H1 (cell line): ENCODE data around the gene L3HYPDH. TPM values are rescaled to one million over a fixed set of nuclear protein-coding genes. Genes with fewer than 3 reads are reported as not detected.

Experiments
- CTCF ChIA-PET: fragments of 300-600 bp; sonication (Branson Sonifier 250); formaldehyde crosslinking; loops from one replicate; lab custom pipeline; 2021; ENCODE audit not compliant: partially characterized antibody; lab: Charles Lee
- POLR2A ChIA-PET: fragments of 300-600 bp; sonication (Branson Sonifier 250); formaldehyde crosslinking; loops from one replicate; lab custom pipeline; 2021; ENCODE audit warnings: inconsistent platforms; ENCODE audit not compliant: partially characterized antibody; lab: Charles Lee
- DNase-seq, 2 experiments: peaks; one replicate each; pipeline versions ENCODE4 v3.0.0 to v3.0.0-alpha.2; 2010 to 2022; ENCODE audit warnings: low spot score in 2 of 2, low read depth in 1 of 2, mixed read lengths in 1 of 2
- FAIRE-seq: peaks from 2 replicates; lab custom pipeline; 2011; peaks lifted over from hg19 to GRCh38; lab: Jason Lieb, UNC
- H2AFZ ChIP-seq: 2 replicates; pipeline ENCODE4 v1.8.1; 2012; ENCODE audit warnings: low read length, inconsistent platforms
- H2AK5ac ChIP-seq: 2 replicates; pipeline ENCODE4 v1.6.1; 2013; ENCODE audit warnings: low read depth, low read length
- H2BK120ac ChIP-seq: replicated peaks from 2 replicates; pipeline ENCODE3; 2013; ENCODE audit warnings: low read depth, low read length, inconsistent platforms
- H2BK12ac ChIP-seq: 2 replicates; pipeline ENCODE4 v1.6.1; 2013; ENCODE audit warnings: low read depth, low read length
- H2BK15ac ChIP-seq: 2 replicates; pipeline ENCODE4 v1.6.1; 2013; ENCODE audit warnings: low read length
- H2BK20ac ChIP-seq: 2 replicates; pipeline ENCODE4 v1.6.1; 2013; ENCODE audit warnings: low read length
- H2BK5ac ChIP-seq: 2 replicates; pipeline ENCODE4 v1.6.1; 2013; ENCODE audit warnings: low read depth, low read length
- H3K14ac ChIP-seq: 2 replicates; pipeline ENCODE4 v1.6.1; 2013; ENCODE audit warnings: inconsistent platforms; ENCODE audit not compliant: insufficient read length
- H3K18ac ChIP-seq: 2 replicates; pipeline ENCODE4 v1.6.1; 2013; ENCODE audit warnings: low read length; ENCODE audit errors: extremely low read depth
- H3K23ac ChIP-seq: 2 replicates; pipeline ENCODE4 v1.6.1; 2013; ENCODE audit warnings: inconsistent platforms; ENCODE audit not compliant: insufficient read length
- H3K23me2 ChIP-seq: 2 replicates; pipeline ENCODE4 v1.6.1; 2013; ENCODE audit warnings: low read depth, low read length
- H3K27ac ChIP-seq: 2 replicates; pipeline ENCODE4 v1.6.1; 2011; ENCODE audit warnings: low read depth, low read length, inconsistent platforms
- H3K27me3 ChIP-seq, 4 experiments: replicated peaks in 1 of 4; 1 replicate in 1 of 4; 2 replicates in 3 of 4; pipeline versions ENCODE4 v1.6.1 to v1.8.1; 2011 to 2013; ENCODE audit warnings: low read length in 3 of 4, mild to moderate bottlenecking in 3 of 4, inconsistent platforms in 2 of 4, mixed read lengths in 2 of 4, moderate library complexity in 1 of 4; ENCODE audit not compliant: control insufficient read depth in 3 of 4, insufficient read depth in 3 of 4; ENCODE audit errors: extremely low read depth in 1 of 4
- H3K36me3 ChIP-seq, 4 experiments: 2 replicates each; pipeline versions ENCODE4 v1.6.1 to v1.8.1; 2011 to 2013; ENCODE audit warnings: mild to moderate bottlenecking in 4 of 4, low read length in 3 of 4, moderate library complexity in 2 of 4, control low read depth in 1 of 4, inconsistent platforms in 1 of 4; ENCODE audit not compliant: insufficient read depth in 4 of 4, control insufficient read depth in 2 of 4
- H3K4ac ChIP-seq: replicated peaks from 2 replicates; pipeline ENCODE3; 2013; ENCODE audit warnings: low read length, low read depth, mixed read lengths, inconsistent platforms; ENCODE audit not compliant: insufficient read length
- H3K4me1 ChIP-seq, 4 experiments: replicated peaks in 1 of 4; 1 replicate in 1 of 4; 2 replicates in 3 of 4; pipeline versions ENCODE4 v1.6.1 to v1.8.1; 2011 to 2013; ENCODE audit warnings: low read length in 3 of 4, inconsistent platforms in 2 of 4, mixed read lengths in 1 of 4; ENCODE audit not compliant: insufficient read depth in 4 of 4, control insufficient read depth in 3 of 4
- H3K4me2 ChIP-seq, 2 experiments: 2 replicates each; pipeline versions ENCODE4 v1.6.1 to v1.8.1; 2011 to 2013; ENCODE audit warnings: low read depth in 2 of 2, low read length in 2 of 2, control low read depth in 1 of 2, inconsistent platforms in 1 of 2, mild to moderate bottlenecking in 1 of 2; ENCODE audit not compliant: insufficient read depth in 1 of 2
- H3K4me3 ChIP-seq, 4 experiments: fragments of 200-600, 300-600 bp in 1 of 4; sonication (generic), shearing (Covaris generic), sonication (Bioruptor Twin) in 1 of 4; 2 replicates each; pipeline versions ENCODE4 v1.5.1 to v1.8.1; 2011 to 2016; ENCODE audit warnings: low read length in 4 of 4, low read depth in 3 of 4, control low read depth in 2 of 4, inconsistent platforms in 2 of 4, mild to moderate bottlenecking in 2 of 4, mixed read lengths in 1 of 4, moderate library complexity in 1 of 4; ENCODE audit not compliant: insufficient read depth in 2 of 4; ENCODE audit errors: extremely low read depth in 1 of 4
- H3K56ac ChIP-seq: replicated peaks from 2 replicates; pipeline ENCODE3; 2013; ENCODE audit warnings: low read depth, mild to moderate bottlenecking, mixed read lengths, low read length, inconsistent platforms; ENCODE audit not compliant: insufficient read length
- H3K79me1 ChIP-seq: 2 replicates; pipeline ENCODE4 v1.6.1; 2013; ENCODE audit warnings: low read depth, low read length, control low read depth
- H3K79me2 ChIP-seq, 2 experiments: 2 replicates each; pipeline versions ENCODE4 v1.6.1 to v1.8.1; 2012 to 2013; ENCODE audit warnings: low read length in 2 of 2, mild to moderate bottlenecking in 2 of 2, inconsistent platforms in 1 of 2; ENCODE audit not compliant: insufficient read depth in 2 of 2, control insufficient read depth in 1 of 2
- H3K9ac ChIP-seq, 4 experiments: replicated peaks in 1 of 4; 1 replicate in 1 of 4; 2 replicates in 3 of 4; pipeline versions ENCODE4 v1.6.1 to v1.8.1; 2011 to 2013; ENCODE audit warnings: low read depth in 3 of 4, low read length in 3 of 4, control low read depth in 2 of 4, mild to moderate bottlenecking in 2 of 4, moderate library complexity in 2 of 4, inconsistent platforms in 1 of 4; ENCODE audit errors: extremely low read depth in 1 of 4
- H3K9me3 ChIP-seq, 2 experiments: 2 replicates each; pipeline versions ENCODE4 v1.6.1 to v1.8.1; 2012 to 2013; ENCODE audit warnings: mild to moderate bottlenecking in 2 of 2, moderate library complexity in 2 of 2, control low read depth in 1 of 2, inconsistent platforms in 1 of 2, low read depth in 1 of 2, low read length in 1 of 2, mixed read lengths in 1 of 2; ENCODE audit not compliant: insufficient read depth in 2 of 2
- H4K20me1 ChIP-seq, 2 experiments: replicated peaks in 1 of 2; 2 replicates each; pipeline versions ENCODE3 to v1.8.1; 2011 to 2013; ENCODE audit warnings: inconsistent platforms in 2 of 2, low read length in 2 of 2, mild to moderate bottlenecking in 1 of 2; ENCODE audit not compliant: insufficient read depth in 2 of 2, control insufficient read depth in 1 of 2
- H4K5ac ChIP-seq: 2 replicates; pipeline ENCODE4 v1.6.1; 2013; ENCODE audit warnings: low read length, low read depth, mixed read lengths, inconsistent platforms; ENCODE audit not compliant: insufficient read length
- H4K8ac ChIP-seq: 2 replicates; pipeline ENCODE4 v1.8.0; 2013; ENCODE audit warnings: mild to moderate bottlenecking, moderate library complexity, low read length, inconsistent platforms; ENCODE audit not compliant: insufficient read depth; ENCODE audit errors: extremely low read depth
- H4K91ac ChIP-seq: replicated peaks from 2 replicates; pipeline ENCODE3; 2013; ENCODE audit warnings: low read length, mixed read lengths, inconsistent platforms; ENCODE audit not compliant: insufficient read length
- CHD2 ChIP-seq: IDR thresholded peaks from 2 replicates; pipeline ENCODE4 v1.6.1; 2012; ENCODE audit warnings: low read length, improper control_type of control experiment
- SIN3A ChIP-seq, 2 experiments: IDR thresholded peaks in 1 of 2; conservative IDR thresholded peaks in 1 of 2; 2 replicates each; pipeline ENCODE4 v1.6.1; 2011 to 2012; ENCODE audit warnings: low read length in 2 of 2, improper control_type of control experiment in 1 of 2, low read depth in 1 of 2, mild to moderate bottlenecking in 1 of 2
- TAF7 ChIP-seq: optimal IDR thresholded peaks from 2 replicates; pipeline ENCODE3; 2011; ENCODE audit warnings: low read depth, mild to moderate bottlenecking, inconsistent platforms, low read length, moderate library complexity, borderline replicate concordance
- WGBS, 2 experiments: shearing (Covaris generic) in 1 of 2; methylation state at CpG; one replicate each; pipeline versions ENCODE4 v1.1.6 to v1.1.7; 2013 to 2015; ENCODE audit warnings: low lambda C conversion rate in 2 of 2, mixed read lengths in 2 of 2, inconsistent platforms in 1 of 2, low coverage in 1 of 2, missing lambda C conversion rate in 1 of 2; ENCODE audit not compliant: insufficient replicate concordance in 2 of 2, insufficient coverage in 1 of 2, insufficient read length in 1 of 2; ENCODE audit errors: extremely low coverage in 1 of 2, missing lambda C conversion rate in 1 of 2; 5-methylcytosine and 5-hydroxymethylcytosine counted together
- polyA plus RNA-seq, 7 experiments: library from polyadenylated mRNA; depleted of rRNA in 3 of 7; stranded (reverse) in 5 of 7; unstranded in 2 of 7; fragments of >200 nt in 5 of 7; fragments of 200-250 nt in 2 of 7; gene quantifications; 1 replicate in 5 of 7; 2 replicates in 1 of 7; 4 replicates in 1 of 7; pipeline versions ENCODE4 v1.2.1 to v1.2.3, GENCODE V29; 2011 to 2013; ENCODE audit warnings: missing spikeins in 2 of 7, mixed read lengths in 2 of 7
- total RNA-seq: library from RNA; stranded (reverse); fragmentation: NEBNext Ultra II Directional; extraction: Animal tissue kit (Norgen Biotek cat#: 25700); gene quantifications from 2 replicates; pipeline ENCODE4 v1.2.1, GENCODE V29; 2021
- TF ChIP-seq, protein P1 (sequence below), 3 experiments: IDR thresholded peaks; 1 replicate in 2 of 3; 2 replicates in 1 of 3; pipeline versions ENCODE4 v1.5.1 to v1.6.1; 2011; ENCODE audit warnings: low read length in 3 of 3, mild to moderate bottlenecking in 3 of 3, inconsistent platforms in 2 of 3, low read depth in 1 of 3, moderate library complexity in 1 of 3; ENCODE audit not compliant: insufficient read depth in 1 of 3; ENCODE audit errors: control extremely low read depth in 1 of 3

Gene L3HYPDH
- total and polyA plus RNA-seq, 2 of the 8 experiments (the other 6 are each of a cell fraction or from before 2014, with no cell fraction given), result 11.2 to 15.8 TPM

DNA sequence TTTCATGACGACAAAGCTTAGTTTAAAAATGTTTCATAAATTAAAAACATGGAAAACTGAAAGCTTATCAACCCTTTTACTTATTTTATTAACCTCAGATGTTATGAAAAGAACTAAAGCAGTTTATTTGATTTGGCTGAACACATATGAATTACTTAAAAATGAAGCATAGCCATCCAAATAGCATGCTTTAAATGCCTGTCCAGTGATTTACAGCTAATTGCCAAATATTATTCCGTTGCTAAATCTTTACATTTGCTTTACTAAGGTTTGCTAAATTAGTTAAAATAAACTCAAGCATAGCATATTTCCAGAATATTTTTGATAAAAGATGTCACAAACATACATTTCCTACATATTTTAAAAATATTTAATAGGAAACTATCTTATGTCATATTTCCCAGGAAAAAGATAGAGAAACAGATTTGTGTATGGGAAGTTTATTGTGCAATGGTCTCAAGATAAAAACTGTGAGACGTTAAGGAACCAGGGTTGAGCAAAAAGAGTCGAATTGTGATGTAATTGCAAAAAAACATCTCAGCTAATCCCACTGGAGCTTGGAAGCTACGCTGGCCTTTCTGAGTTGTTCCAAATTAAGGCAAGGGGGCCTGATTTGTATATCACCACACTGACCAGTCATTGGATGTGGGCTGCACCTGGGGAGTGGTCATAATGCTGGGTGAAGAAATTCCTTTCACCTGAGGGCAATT, 44.8 kb downstream of the L3HYPDH start:
- Histone ChIP-seq H3K79me1 (no peaks in the 10 kb centered on the region), H3K23ac (no peak overlapping the region), H4K5ac (no peak overlapping the region), H3K27me3 (no peaks in the 10 kb centered on the region), H3K4me1 (no peaks in the 10 kb centered on the region), H3K4me2 (no peak overlapping the region), H4K91ac (no peak overlapping the region), H3K9me3 (no peaks in the 10 kb centered on the region), H4K8ac (no peak overlapping the region), H3K23me2 (no peaks in the 10 kb centered on the region), H2BK120ac (no peak overlapping the region), H3K4me3 (no peak overlapping the region), H4K20me1 (no peaks in the 10 kb centered on the region), H3K36me3 (no peaks in the 10 kb centered on the region), H2BK20ac (no peak overlapping the region), H3K14ac (no peak overlapping the region), H2AK5ac (no peak overlapping the region), H3K9ac (no peak overlapping the region), H3K56ac (no peak overlapping the region), H2BK5ac (no peak overlapping the region), H3K27ac (no peak overlapping the region), H3K18ac (no peak overlapping the region), H3K4ac (no peak overlapping the region), H2AFZ (no peak overlapping the region), H2BK12ac (no peak overlapping the region), H2BK15ac (no peak overlapping the region), H3K79me2 (no peaks in the 10 kb centered on the region)
- WGBS, 2 experiments, result 80% methylated on average over 5 of the region's 5 CpGs; no CpG with 5 or more reads in 1 of the 2 experiments
- ChIA-PET CTCF (interaction anchor here (1.0 to 2.1 kb wide), 8 partner anchors 14 to 818 kb away, joined by 3 to 8 read pairs (median 4); no protein-coding TSS in a partner anchor), POLR2A (no interaction called here)
- no peak for DNase-seq
- FAIRE-seq, result no peak
- TF ChIP-seq, protein P1, sequence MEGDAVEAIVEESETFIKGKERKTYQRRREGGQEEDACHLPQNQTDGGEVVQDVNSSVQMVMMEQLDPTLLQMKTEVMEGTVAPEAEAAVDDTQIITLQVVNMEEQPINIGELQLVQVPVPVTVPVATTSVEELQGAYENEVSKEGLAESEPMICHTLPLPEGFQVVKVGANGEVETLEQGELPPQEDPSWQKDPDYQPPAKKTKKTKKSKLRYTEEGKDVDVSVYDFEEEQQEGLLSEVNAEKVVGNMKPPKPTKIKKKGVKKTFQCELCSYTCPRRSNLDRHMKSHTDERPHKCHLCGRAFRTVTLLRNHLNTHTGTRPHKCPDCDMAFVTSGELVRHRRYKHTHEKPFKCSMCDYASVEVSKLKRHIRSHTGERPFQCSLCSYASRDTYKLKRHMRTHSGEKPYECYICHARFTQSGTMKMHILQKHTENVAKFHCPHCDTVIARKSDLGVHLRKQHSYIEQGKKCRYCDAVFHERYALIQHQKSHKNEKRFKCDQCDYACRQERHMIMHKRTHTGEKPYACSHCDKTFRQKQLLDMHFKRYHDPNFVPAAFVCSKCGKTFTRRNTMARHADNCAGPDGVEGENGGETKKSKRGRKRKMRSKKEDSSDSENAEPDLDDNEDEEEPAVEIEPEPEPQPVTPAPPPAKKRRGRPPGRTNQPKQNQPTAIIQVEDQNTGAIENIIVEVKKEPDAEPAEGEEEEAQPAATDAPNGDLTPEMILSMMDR (IDR thresholded peaks at IDR 0.05; ENCODE audit: control extremely low read depth in 1 of 3, insufficient read depth in 1 of 3, low read depth in 1 of 3, low read length in 3 of 3), result no peak
- TF ChIP-seq CHD2, result no peak
- TF ChIP-seq TAF7, result no peak
- TF ChIP-seq SIN3A (conservative IDR thresholded peaks at IDR 0.05 in 1 of 2, IDR thresholded peaks at IDR 0.05 in 1 of 2; ENCODE audit: low read depth in 1 of 2, low read length in 2 of 2), result no peak
